DMS153 (cell line): Measurements from ENCODE around the gene SEPTIN12.

Experiments used
- DNase-seq: peaks from one replicate; lab custom pipeline; 2025; lab: John Stamatoyannopoulos, UW

The SEPTIN12 gene, protein sequence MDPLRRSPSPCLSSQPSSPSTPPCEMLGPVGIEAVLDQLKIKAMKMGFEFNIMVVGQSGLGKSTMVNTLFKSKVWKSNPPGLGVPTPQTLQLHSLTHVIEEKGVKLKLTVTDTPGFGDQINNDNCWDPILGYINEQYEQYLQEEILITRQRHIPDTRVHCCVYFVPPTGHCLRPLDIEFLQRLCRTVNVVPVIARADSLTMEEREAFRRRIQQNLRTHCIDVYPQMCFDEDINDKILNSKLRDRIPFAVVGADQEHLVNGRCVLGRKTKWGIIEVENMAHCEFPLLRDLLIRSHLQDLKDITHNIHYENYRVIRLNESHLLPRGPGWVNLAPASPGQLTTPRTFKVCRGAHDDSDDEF

DNA sequence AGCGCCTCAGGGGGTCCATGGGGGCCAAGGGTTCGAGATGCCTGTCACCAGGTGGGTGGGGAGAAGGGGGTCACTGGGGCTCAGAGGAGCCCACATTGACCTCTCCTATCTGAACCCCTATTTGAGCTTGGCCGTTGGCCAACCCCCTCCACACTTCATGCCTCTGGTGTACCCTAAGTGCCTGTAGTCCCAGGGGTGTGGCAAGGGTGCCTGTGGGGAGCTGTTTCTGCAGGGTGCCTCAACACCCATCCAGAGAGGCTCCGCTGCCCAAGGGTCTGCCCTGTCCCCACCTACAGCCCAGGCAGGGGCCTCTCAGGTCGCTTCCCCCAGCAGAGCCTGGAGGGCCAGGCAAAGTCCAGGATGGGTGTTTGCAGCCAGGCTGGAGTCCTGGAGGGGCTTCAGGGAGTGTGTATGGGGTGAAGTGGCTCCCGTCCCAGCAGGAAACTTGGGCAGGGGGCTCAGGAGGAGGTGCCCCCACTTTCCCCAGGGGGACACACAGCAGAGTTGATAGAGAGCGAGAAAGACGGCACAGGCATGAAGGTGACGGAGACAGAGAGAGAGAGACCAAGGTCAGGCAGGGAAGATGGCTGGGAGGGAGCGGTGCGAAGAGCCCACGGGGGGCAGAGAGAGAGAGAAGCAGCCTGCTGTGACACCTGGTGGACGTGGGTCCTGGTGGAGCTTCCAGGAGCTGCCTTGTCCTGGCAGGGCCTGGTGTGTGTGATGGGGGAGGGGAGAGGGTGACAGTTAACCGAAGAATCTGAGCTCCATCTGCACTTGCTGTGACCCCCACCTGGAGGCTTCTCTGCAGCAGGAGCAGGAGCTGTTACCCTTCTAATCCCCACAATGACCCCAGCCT lies at the start of gene SEPTIN12:
SEPTIN12 (minus strand) TSS at position 719 of the 856 bp plus-strand sequence; CDS start at position 19, 700 bp downstream.
- no peak for DNase-seq

DNA sequence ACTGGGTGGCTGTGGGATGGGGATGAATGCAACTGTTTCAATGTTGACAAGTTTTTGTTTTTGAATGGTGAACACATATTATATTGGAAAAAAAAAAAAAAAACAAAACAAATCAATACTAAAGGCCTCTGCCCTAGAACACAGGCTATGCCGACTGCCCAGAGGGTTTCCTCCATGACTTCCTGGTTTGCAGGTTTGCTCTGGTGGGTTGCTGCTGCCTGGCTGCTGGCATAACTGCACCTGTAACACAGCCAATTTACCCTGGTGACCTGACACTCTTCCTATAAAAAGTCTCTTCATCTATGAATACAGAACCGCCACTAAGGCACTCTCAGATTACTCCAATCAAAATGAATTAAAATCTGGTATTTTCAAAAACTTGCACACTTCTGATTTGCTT lies 48.6 kb upstream of the SEPTIN12 start:
- no peak for DNase-seq

DNA sequence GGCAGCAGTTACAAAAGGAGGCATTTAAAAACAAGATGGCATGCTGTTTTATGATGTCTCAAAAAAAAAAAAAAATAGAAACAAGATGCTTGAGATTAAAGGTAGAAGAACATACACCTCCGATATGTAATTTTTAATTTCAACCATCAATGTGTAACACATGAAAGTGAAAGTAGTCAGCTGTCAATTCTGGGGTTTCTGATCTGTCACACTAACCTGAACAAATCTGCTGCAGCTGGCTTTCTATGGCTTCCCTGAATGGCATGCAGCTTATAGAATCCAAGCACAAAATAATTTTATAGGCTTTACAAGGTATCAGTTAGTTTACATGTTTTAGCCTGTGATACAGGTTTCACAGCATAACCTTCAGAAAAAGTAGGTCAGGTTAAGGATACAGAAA lies 45.4 kb upstream of the SEPTIN12 start:
- DNase-seq = no peak

DNA sequence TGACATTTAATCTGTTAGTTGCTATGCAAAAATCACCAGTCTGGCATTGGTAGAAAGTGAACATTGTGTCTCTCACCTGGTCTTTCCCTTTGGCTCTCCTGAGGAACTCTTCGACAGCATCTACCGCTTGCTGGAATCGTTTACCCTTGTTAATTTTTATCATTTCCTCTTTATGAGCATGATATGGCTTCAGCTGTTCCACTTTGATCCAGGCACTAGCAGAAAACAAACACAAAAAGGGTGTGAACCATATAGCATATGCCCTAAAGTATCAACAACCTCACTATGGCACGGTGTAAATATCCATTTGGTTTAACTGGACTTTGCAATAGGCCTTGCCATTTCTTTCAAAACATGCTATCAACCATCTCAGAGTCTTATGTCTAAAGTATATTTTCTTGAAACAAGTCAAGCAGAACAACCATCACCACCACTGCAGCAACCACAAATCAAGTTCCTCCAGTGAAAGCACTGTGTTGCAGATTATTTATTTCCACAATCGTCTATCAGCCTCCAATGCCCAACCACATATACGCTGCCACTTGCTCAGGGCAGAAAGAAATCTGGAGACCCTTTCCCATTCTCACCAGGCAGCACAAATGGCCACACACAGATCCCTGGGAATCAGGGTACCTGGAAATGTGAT lies 44.7 kb upstream of the SEPTIN12 start:
- no peak for DNase-seq

DNA sequence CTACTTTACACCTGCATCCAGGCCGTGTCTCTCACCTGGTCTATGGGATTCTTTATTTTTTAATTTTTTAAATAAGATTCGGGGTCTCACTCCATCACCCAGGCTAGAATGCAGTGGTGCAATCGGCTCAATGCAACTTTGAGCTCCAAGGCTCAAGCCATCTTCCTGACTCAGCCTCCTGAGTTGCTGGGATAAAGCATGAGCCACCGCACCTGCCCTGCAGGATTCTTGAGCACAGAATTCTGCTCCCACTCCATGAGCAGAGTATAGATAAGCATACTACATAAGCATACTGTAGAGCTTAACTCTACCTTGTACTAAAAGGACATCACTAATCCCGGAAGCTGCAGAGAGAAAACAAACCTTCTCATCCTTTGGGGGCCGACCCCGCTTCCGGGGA lies 43.5 kb upstream of the SEPTIN12 start:
- no peak for DNase-seq

DNA sequence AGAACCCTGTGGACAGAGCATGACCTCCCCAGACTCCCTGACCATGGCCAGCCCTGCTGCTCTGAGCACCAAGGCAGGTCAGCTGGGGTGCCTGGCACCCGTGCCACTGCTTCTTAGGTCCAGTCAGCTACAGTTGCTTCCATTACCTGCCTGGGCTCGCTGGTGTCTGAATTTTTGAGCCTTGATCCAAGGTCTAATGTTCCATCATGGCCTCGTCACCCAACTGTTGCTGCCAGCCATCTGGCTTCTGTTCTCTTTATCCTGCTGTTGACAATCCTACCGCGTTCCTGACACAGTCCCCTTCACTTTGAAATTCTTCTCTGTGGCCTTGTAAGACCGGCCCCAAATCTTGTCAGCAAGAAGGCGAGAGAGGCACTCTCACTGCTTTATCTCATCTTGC lies 42.3 kb upstream of the SEPTIN12 start:
- DNase-seq = no peak

DNA sequence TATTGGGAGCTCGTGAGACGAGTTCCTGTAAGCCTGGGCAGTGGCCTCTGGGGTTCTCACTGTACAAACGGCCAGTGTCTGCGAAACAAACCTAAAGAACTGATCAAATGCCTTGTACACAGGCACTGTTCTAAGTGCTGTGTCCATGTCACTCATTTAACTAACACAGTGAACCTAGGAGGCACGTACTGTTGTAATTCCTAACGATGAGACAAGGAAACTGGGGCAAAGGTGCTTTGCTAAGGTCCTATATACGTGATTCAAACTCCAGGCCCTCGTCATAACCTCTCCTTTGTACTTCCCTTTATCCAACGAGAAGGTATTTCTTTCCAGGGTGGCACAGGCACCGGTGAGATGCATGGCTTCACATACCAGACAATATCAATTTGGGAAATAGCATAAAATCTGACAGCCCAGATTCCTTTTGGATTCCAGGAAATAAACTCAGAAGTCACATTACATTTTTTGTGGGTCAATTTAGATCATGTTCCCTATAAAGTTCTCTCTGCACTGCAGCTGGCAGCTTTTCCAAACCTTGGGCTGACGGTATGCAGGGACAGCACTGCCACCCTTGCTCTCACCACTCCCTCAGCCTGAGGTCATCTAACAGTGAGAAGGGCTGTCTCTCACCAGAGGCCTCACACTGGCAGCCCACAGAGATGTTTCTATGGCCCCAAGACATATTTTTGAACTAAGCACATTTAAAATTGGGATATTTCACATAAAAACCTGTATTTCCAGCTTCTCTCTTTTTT lies 40.6 kb upstream of the SEPTIN12 start:
- no peak for DNase-seq

DNA sequence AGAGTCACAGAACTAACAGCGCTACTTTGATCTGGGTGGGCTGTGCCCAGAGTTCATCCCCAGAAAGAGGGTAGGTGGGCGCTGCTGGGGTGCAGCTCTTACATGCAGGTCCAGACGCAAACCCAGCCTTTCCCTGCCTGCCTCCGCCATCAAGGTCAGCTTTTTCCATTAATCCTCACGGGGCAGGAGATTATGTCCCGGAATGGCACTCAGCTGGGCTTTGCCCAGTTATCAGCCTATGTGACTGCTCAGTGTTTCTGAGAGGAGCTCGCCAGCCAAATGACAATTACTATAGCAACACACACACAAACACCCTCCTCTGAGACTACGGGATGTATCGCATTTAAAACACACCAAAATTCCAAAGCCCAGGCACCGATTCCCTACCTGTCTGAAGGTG lies 38.8 kb upstream of the SEPTIN12 start:
- no peak for DNase-seq

DNA sequence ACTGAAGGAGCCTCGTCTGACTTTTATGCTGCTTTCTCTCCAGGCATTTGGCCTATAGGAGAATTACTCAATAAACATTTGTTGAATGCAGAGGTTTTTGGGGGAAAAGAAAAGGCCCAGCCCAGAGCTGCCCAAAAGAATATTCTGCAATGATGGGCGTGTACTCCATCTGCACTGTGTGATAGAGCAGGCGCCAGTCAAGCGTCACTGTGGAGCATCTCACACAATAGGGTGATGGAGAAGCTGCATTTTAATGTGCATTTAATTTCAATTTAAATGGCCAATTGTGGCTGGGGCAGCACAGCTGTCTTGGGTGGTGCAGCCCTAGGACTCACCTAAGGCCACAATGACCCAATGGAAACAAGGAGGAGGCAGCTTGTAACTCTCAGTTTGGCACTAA lies 38.4 kb upstream of the SEPTIN12 start:
- DNase-seq = no peak

DNA sequence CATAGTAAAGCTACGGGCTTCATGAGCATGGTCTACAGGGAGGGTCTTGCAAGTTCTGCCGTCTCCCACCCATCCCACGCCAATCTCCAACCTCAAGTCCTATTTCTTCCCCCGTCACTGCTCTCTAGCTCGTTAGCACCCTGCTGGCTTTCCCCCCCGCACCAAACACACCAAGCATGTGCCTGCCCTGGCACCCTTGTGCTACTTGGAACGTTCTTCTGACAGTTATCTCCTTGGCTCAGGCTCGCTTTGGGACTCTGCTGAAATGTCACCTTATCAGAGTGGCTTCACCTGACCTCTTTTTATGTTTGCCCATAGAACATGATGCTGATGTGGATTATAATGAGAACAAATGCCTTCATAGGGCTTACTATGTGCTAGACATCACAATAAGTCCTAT lies 37.1 kb upstream of the SEPTIN12 start:
- no peak for DNase-seq

DNA sequence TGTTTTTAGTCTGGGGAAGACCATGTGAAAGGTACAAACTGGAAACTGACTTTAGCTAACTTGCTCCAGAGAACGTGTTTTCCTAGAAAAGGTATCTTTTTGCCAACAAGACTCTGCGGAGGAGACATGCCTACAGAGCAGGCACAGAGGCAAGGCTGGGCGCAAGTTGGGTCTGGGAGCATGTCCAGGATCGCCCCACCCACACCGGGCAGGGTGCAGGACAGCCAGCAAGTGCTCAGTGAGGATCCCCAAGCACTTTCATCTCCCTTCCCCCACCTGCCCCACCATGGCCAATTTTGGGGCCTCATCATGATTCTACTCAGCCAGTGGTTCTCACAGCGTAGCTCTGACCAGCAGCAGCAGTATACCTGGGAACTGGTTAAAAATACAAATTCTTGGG lies 32.5 kb upstream of the SEPTIN12 start:
- DNase-seq = no peak

DNA sequence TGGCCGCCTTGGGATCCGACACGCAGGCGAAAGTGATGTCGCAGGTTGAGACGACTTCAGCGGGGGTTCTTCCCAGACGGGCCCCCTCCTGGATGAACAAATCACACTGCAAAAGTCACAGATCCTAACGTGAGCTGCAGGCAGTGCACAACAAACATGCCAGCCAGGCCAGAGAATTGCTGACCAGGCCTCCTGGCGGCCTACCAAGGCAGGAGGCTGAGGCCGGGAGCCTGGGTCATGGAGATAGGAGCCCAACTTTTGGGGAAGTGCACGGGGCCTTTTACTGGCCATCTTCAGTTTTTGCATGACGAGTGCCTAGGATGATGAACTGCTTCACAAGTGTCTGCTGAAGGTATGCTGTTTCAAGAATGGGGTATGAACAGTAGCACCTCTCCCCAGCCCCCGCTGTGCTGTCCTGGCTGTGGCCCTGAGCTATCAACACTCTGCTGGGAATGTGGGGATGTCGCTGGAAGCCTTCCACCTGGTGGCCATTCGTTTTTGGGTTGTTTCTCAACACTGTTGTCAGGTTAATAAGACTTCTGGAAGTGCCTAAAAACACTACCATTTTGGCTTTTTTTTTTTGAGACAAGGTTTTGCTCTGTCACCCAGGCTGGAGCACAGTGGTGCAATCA lies 26.5 kb upstream of the SEPTIN12 start:
- DNase-seq = no peak

DNA sequence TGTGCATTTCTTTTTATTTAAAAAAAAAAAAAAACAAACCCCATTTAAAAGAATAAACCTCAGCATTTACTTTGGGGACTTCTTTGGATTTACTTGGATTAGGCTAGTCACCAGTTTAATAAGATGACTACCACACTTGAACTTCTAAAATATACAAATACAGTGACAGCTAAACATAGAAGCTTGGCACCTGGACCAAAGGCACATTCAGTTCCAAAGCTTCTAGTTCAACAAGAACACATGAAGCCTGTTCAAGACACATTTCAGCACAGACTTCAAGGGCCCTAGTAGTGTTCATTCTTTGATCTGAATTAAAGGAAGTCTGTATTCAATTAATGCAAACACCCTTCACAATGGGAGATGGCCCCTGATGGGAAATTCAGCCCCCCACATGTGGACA lies 25.9 kb upstream of the SEPTIN12 start:
- no peak for DNase-seq

DNA sequence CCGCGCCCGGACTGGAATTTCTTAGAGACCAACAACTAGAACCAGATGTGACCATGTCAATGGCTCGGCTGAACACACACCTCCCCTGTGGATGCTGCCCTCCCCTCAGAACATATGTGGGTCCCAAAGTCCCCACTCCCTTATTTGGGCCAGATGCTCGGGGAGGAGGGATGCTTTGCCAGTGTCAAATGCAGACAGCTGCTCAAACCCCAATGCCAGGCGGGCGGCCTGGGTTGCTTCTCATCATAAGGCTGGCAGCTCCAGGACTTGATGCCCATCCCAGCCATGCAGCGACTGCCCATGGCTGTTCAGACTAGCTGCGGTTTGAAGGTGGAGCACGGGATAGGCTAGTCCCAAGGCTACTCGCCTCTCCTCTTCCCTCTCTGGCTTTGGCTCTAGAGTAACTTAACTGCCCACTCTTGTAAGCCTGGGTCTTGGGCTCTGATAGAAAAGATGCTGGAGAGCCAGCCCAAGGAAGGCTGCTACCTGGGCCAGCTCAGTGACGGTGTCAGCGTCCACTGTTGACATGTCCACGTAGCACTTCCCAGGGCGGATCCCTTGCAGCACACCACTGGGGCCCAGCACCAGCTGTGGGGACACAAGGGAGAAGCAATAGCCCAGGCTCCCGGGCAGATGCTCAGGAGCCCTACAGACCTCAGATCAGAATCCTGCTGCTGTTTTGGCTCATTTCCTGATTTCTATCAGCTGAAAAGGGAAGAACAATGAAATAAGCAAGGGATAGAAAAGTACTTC lies 25.3 kb upstream of the SEPTIN12 start:
- DNase-seq = no peak

DNA sequence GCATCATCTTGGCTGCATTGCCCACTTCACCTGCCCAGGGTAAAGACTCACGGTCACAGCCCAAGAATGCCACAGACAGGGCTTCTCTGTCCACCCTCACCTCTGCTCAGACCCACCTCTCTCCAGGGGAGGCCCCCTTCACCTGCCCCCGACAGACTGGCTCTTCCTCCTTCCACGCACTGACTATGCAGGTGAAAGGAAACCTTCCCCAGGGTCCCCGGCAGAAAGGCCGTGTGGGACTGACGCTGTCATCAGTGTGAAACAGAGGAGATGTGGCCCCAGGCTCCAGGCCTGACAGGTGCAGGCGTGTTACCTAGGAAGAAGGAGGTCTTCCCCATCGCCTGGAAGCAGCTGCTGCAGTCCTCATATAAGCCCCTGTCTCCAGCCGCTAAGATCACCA lies 23.6 kb upstream of the SEPTIN12 start:
- no peak for DNase-seq

DNA sequence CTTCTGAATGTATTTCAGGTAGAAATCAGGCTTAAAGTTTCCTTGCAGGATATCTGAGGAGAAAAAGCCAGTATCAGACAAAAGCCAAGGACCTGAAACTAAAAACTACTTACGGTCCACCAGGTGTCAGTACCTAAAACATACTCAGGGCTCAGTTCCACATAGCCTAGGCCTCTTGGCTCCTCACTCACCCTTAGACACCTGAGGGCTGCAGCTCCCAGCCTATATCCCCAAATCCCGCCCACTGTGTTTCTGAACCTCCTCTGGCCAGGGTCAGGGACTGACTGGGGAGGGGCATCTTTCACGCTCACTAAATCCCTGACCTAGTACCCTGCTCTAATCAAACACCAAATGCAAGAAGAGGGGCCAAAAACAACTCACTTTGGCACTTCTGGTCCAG lies 23.1 kb upstream of the SEPTIN12 start:
- no peak for DNase-seq

DNA sequence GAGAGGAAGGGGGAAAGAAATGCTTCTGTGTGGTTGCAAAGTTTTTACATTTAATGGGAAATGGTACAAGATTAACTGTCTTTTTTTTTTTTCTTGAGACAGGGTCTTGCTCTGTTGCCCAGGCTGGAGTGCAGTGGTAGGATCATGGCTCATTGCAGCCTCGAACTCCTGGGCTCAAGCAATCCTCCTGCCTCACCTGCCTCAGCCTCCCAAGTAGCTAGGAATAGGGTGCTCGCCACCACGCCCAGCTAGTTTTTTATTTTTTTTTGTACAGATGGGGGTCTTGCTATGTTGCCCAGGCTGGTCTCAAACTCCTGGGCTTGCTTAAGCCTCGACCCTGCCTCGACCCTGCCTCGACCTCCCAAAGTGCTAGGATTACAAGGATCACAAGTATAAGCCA lies 18.1 kb upstream of the SEPTIN12 start:
- DNase-seq = no peak

DNA sequence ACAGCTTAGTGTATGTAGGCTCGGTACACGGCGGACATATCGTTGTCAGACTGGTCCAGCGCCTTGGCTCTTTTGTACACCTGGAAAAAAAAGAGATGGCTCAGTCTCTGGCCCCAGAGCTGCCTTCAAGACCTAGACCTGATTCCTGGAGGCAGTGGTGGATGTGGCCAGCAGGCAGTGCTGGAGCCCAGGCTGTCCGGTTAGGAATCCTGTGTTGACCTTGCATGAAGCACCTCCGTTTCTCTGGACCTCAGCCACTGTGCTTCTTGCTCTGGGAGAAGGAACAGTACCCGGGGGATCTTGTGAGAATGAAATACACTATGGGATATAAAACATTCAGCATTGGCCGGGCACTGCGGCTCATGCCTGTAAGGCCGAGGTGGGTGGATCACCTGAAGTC lies 17.1 kb upstream of the SEPTIN12 start:
- DNase-seq = no peak

DNA sequence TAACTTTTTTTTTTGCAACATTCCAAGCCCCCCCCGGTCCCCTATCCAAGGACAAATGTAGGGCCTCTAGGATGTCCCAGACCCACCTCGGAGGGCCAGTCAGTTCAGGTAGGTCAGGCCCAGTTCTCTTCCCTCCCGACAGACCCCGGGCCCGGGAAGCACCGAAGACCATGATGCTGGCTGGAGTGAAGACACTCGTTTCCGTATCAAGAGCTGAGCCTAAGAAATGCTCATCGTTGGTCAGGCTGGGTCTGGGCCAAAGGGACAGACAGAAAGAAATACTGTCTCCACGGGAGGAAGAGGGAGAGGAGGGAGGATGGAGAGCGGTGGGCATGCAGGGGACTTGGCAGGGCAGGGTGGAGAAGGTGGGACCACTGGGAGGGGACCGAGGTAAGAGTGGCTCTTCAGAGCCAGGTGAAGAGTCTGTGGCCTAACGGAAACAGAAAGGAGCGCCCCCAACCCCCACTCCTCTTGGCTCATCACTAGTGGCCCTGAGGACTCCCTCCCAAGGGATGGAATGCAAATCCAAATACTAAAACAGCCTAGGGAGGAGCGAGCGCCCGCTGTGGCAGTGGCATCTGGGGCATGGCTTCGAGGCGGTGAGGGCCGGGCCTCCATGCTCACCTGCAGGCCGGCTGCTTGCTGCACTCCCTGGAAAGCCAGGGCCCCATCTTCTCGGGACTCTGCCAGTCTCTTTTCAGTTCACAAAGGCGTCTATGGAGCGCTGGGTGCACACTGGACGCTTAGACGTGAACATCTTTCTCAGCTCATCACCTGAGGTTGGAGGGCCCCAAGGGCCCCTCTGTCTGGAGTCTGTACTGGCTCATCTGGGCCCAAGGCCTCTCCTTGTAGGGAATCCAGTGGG lies 16.0 kb upstream of the SEPTIN12 start:
- no peak for DNase-seq

DNA sequence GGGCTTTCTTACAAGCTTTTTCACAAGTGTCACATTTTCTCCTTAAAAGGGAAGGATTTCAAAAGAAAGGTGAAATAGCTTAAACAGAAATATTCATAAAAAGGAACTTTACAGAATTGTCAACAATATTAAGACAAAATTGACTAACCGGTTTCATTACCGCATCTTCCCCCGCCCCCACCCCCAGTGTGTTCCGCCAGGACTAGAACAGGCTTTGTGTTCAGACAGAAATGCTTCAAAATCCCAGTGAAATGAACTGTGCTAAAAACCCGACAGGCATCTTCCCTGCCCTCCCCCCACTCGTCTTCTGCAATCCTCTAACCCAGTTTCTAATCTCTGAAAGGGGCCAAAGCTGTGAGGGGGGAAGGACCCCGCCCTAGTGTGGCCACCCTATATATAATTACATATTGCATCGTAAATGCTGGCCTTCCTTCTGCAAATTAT lies 15.3 kb upstream of the SEPTIN12 start:
- no peak for DNase-seq
